HepG2 (cell line): ENCODE results near the gene PLCL1. TPM values are rescaled to one million over a fixed set of nuclear protein-coding genes. Genes with fewer than 3 reads are reported as not detected.

Experiments
- ATAC-seq: fragments of 200-7000 bp; cut with Tn5 transposase; 3 replicates; pipeline ENCODE4 v1.9.1; 2020; ENCODE audit warnings: mild to moderate bottlenecking, moderate library complexity
- BruUV-seq: library from RNA; stranded (reverse); fragments of 400-500 nt; replicated peaks from 2 replicates; lab custom pipeline; 2021; lab: Mats Ljungman, UMichigan
- CTCF ChIA-PET: fragments of 300-600 bp; formaldehyde crosslinking; extraction: SDS; loops from one replicate; lab custom pipeline; 2021; ENCODE audit warnings: low total read pairs, inconsistent platforms, low intra/inter-chr PET ratio; lab: Yijun Ruan, JAX
- POLR2A ChIA-PET: fragments of 350-600 bp; sonication (Branson Sonifier 250); formaldehyde crosslinking; loops from one replicate; lab custom pipeline; 2020; ENCODE audit warnings: antibody characterized with exemption, inconsistent platforms; lab: Yijun Ruan, JAX
- DNase-seq: peaks from one replicate; pipeline ENCODE4 v3.0.0-alpha.2; 2015; ENCODE audit warnings: low spot score
- FAIRE-seq: peaks from 3 replicates; lab custom pipeline; 2011; peaks lifted over from hg19 to GRCh38; lab: Jason Lieb, UNC
- H2AFZ ChIP-seq: one replicate; pipeline ENCODE4 v1.6.1; 2011; ENCODE audit warnings: low read length, inconsistent platforms
- H3K27ac ChIP-seq: fragments of 300-600 bp; 3 replicates; pipeline ENCODE4 v1.8.0; 2011; ENCODE audit warnings: mixed run types, mild to moderate bottlenecking, mixed read lengths, low read length, inconsistent platforms; ENCODE audit not compliant: insufficient read depth; ENCODE audit errors: extremely low read length
- H3K27me3 ChIP-seq, 2 experiments: fragments of 200-600 bp in 1 of 2; 2 replicates in 1 of 2; 3 replicates in 1 of 2; pipeline versions ENCODE4 v1.6.0 to v1.8.0; 2011; ENCODE audit warnings: low read length in 2 of 2, mild to moderate bottlenecking in 2 of 2, moderate library complexity in 2 of 2, inconsistent platforms in 1 of 2; ENCODE audit not compliant: insufficient read depth in 2 of 2, control insufficient read depth in 1 of 2
- H3K36me3 ChIP-seq, 2 experiments: fragments of 200-600 bp in 1 of 2; replicated peaks in 1 of 2; 2 replicates in 1 of 2; 3 replicates in 1 of 2; pipeline versions ENCODE4 v1.5.1 to v1.8.0; 2011; ENCODE audit warnings: low read length in 2 of 2, inconsistent platforms in 1 of 2; ENCODE audit not compliant: insufficient read depth in 2 of 2, control insufficient read depth in 1 of 2
- H3K4me1 ChIP-seq: 2 replicates; pipeline ENCODE4 v1.5.1; 2012; ENCODE audit warnings: low read length, inconsistent platforms; ENCODE audit not compliant: insufficient read depth
- H3K4me2 ChIP-seq: 2 replicates; pipeline ENCODE4 v1.6.0; 2011; ENCODE audit warnings: low read depth, low read length, inconsistent platforms
- H3K4me3 ChIP-seq, 3 experiments: fragments of 200-600 bp in 1 of 3; sonication (generic), shearing (Covaris generic) in 1 of 3; replicated peaks in 1 of 3; 2 replicates each; pipeline ENCODE4 v1.5.1; 2011 to 2016; ENCODE audit warnings: low read length in 3 of 3, inconsistent platforms in 2 of 3, low read depth in 2 of 3, mild to moderate bottlenecking in 2 of 3, control low read depth in 1 of 3, mixed read lengths in 1 of 3; ENCODE audit not compliant: insufficient read depth in 1 of 3
- H3K79me2 ChIP-seq: one replicate; pipeline ENCODE4 v1.6.1; 2011; ENCODE audit warnings: low read length, inconsistent platforms; ENCODE audit not compliant: insufficient read depth
- H3K9ac ChIP-seq: 2 replicates; pipeline ENCODE4 v1.6.0; 2011; ENCODE audit warnings: mild to moderate bottlenecking, low read depth, low read length, inconsistent platforms; ENCODE audit not compliant: insufficient read depth
- H3K9me3 ChIP-seq: 2 replicates; pipeline ENCODE4 v1.5.1; 2012; ENCODE audit warnings: mild to moderate bottlenecking, low read length
- H4K20me1 ChIP-seq: 2 replicates; pipeline ENCODE4 v1.6.0; 2011; ENCODE audit warnings: inconsistent platforms, mild to moderate bottlenecking, low read length, moderate library complexity; ENCODE audit not compliant: insufficient read depth
- AKNA ChIP-seq: sonication (generic); formaldehyde crosslinking; IDR thresholded peaks from 2 replicates; pipeline ENCODE4 v1.4.0; 2020; ENCODE audit warnings: missing genetic modification reagents, borderline replicate concordance
- CHD4 ChIP-seq: fragments of 200-600 bp; sonication (generic); IDR thresholded peaks from 2 replicates; pipeline ENCODE4 v1.7.0; 2017; ENCODE audit warnings: mild to moderate bottlenecking, low read length, borderline replicate concordance
- EZH2 ChIP-seq: conservative IDR thresholded peaks from 2 replicates; pipeline ENCODE4 v1.6.1; 2012; ENCODE audit warnings: mild to moderate bottlenecking, low read depth, low read length, moderate library complexity
- HOXA5 ChIP-seq: sonication (generic); formaldehyde crosslinking; IDR thresholded peaks from 2 replicates; pipeline ENCODE4 v1.4.0; 2020; ENCODE audit warnings: missing genetic modification reagents
- IRX3 ChIP-seq: sonication (generic); formaldehyde crosslinking; IDR thresholded peaks from 2 replicates; pipeline ENCODE4 v1.8.1; 2023; ENCODE audit warnings: mild to moderate bottlenecking, low read depth, missing genetic modification reagents, borderline replicate concordance
- MAZ ChIP-seq, 2 experiments: sonication (generic) in 1 of 2; formaldehyde crosslinking in 1 of 2; IDR thresholded peaks; 2 replicates each; pipeline versions ENCODE4 v1.5.0 to v1.6.1; 2012 to 2020; ENCODE audit warnings: low read depth in 2 of 2, mild to moderate bottlenecking in 2 of 2, borderline replicate concordance in 1 of 2, improper control_type of control experiment in 1 of 2, low read length in 1 of 2, missing genetic modification reagents in 1 of 2, moderate library complexity in 1 of 2
- POLR2A ChIP-seq, 2 experiments: IDR thresholded peaks; 2 replicates each; pipeline ENCODE4 v1.6.1; 2011; ENCODE audit warnings: low read depth in 2 of 2, low read length in 2 of 2, mild to moderate bottlenecking in 1 of 2, moderate library complexity in 1 of 2; ENCODE audit not compliant: insufficient read depth in 1 of 2
- RFXAP ChIP-seq: sonication (generic); formaldehyde crosslinking; IDR thresholded peaks from 2 replicates; pipeline ENCODE4 v1.4.0; 2020; ENCODE audit warnings: missing genetic modification reagents, borderline replicate concordance
- TCF7 ChIP-seq: sonication (generic); IDR thresholded peaks from 2 replicates; pipeline ENCODE4 v1.6.1; 2016; ENCODE audit warnings: antibody characterized with exemption, low read depth
- TRAFD1 ChIP-seq: sonication (generic); formaldehyde crosslinking; IDR thresholded peaks from 2 replicates; pipeline ENCODE4 v1.5.1; 2020; ENCODE audit warnings: missing genetic modification reagents, mild to moderate bottlenecking, borderline replicate concordance
- TRIM24 ChIP-seq: sonication (generic); formaldehyde crosslinking; IDR thresholded peaks from 2 replicates; pipeline ENCODE4 v1.8.0; 2022; ENCODE audit warnings: mild to moderate bottlenecking, missing genetic modification reagents
- ZFP36L2 ChIP-seq: sonication (generic); formaldehyde crosslinking; IDR thresholded peaks from 2 replicates; pipeline ENCODE4 v1.4.0; 2020; ENCODE audit warnings: missing genetic modification reagents
- ZFP41 ChIP-seq: sonication (generic); formaldehyde crosslinking; IDR thresholded peaks from 2 replicates; pipeline ENCODE4 v1.4.0; 2020; ENCODE audit warnings: mild to moderate bottlenecking, missing genetic modification reagents, borderline replicate concordance
- ZKSCAN5 ChIP-seq: sonication (generic); formaldehyde crosslinking; IDR thresholded peaks from 2 replicates; pipeline ENCODE4 v1.5.1; 2020; ENCODE audit warnings: mild to moderate bottlenecking, missing genetic modification reagents
- ZNF17 ChIP-seq: sonication (generic); formaldehyde crosslinking; IDR thresholded peaks from 2 replicates; pipeline ENCODE4 v1.5.0; 2020; ENCODE audit warnings: mild to moderate bottlenecking, missing genetic modification reagents
- ZNF234 ChIP-seq: sonication (generic); formaldehyde crosslinking; conservative IDR thresholded peaks from 2 replicates; pipeline ENCODE4 v1.5.1; 2020; ENCODE audit warnings: mild to moderate bottlenecking, missing genetic modification reagents
- ZNF441 ChIP-seq: sonication (generic); formaldehyde crosslinking; IDR thresholded peaks from 2 replicates; pipeline ENCODE4 v1.7.0; 2021; ENCODE audit warnings: missing genetic modification reagents, borderline replicate concordance
- ZNF550 ChIP-seq: sonication (generic); formaldehyde crosslinking; IDR thresholded peaks from 2 replicates; pipeline ENCODE4 v1.4.0; 2020; ENCODE audit warnings: mild to moderate bottlenecking, missing genetic modification reagents, borderline replicate concordance
- WGBS: methylation state at CpG from one replicate; pipeline ENCODE4 v1.1.6; 2017; ENCODE audit warnings: low lambda C conversion rate; 5-methylcytosine and 5-hydroxymethylcytosine counted together
- in situ Hi-C: cut with HindIII; loops from 2 replicates; pipeline ENCODE4 v1.10.0; 2017; ENCODE audit warnings: low pct_unique_long_range_greater_than_20kb; ENCODE audit not compliant: extremely low pct_ligation_motif_present
- intact Hi-C: fragments of 100-400 bp; cut with micrococcal nuclease; formaldehyde crosslinking; loops from one replicate; pipeline ENCODE4 v1.10.0; 2022; ENCODE audit not compliant: unreplicated experiment
- polyA plus RNA-seq, 8 experiments: library from polyadenylated mRNA; depleted of rRNA in 3 of 8; stranded (reverse) in 7 of 8; unstranded in 1 of 8; fragments of >200 nt; fragmentation: Illumina TruSeq in 4 of 8; extraction: Trizol in 4 of 8; gene quantifications; 2 replicates each; pipeline versions ENCODE4 v1.2.1 to v1.2.3, GENCODE V29; 2011 to 2016; ENCODE audit warnings: low read depth in 4 of 8, missing spikeins in 1 of 8, mixed read lengths in 1 of 8; ENCODE audit not compliant: insufficient read depth in 1 of 8
- total RNA-seq, 5 experiments: library from RNA; depleted of rRNA; stranded (reverse); fragments of >200 nt; fragmentation: Illumina TruSeq; extraction: Trizol; gene quantifications; 2 replicates each; pipeline ENCODE4 v1.2.3, GENCODE V29; 2016; ENCODE audit warnings: low read depth in 1 of 5

Gene PLCL1
- total and polyA plus RNA-seq, 2 of the 13 experiments (the other 11 are each of a cell fraction or from before 2014, with no cell fraction given) = not detected

- CTCF ChIA-PET = no interaction called here
- H3K27ac ChIP-seq = no peak overlapping the region
- no peak for ATAC-seq
- no peaks in the 10 kb centered on the region; the same call in 1 of the 2 replicates for H3K4me1 ChIP-seq
- no peaks in the 10 kb centered on the region for H3K79me2 ChIP-seq
- in situ Hi-C loops = no loop called here
- H3K36me3 ChIP-seq = no peaks in the 10 kb centered on the region
- no peak overlapping the region for H3K4me2 ChIP-seq
- POLR2A ChIA-PET = no interaction called here
- H3K27me3 ChIP-seq = no peaks in the 10 kb centered on the region
- no peak for DNase-seq
- no peak overlapping the region for H3K9ac ChIP-seq
- no peak overlapping the region for H3K4me3 ChIP-seq
- no TSS peak for BruUV-seq
- WGBS = 7% methylated on average over 3 of the region's 3 CpGs
- no peak for FAIRE-seq
- no peaks in the 10 kb centered on the region for H4K20me1 ChIP-seq
- no peaks in the 10 kb centered on the region for H3K9me3 ChIP-seq
- intact Hi-C loops = no loop called here
- no peak overlapping the region for H2AFZ ChIP-seq
- TF ChIP-seq HOXA5 (CRISPR knock-in tag) (no peak), RFXAP (no peak), ZNF550 (CRISPR knock-in tag) (no peak), TRIM24 (no peak), CHD4 (no peak), MAZ (IDR thresholded peaks at IDR 0.05; ENCODE audit: borderline replicate concordance, low read depth, low read length) (no peak), MAZ (CRISPR knock-in tag; IDR thresholded peaks at IDR 0.05; ENCODE audit: low read depth) (no peak), TCF7 (no peak), TRAFD1 (CRISPR knock-in tag) (no peak), ZNF17 (CRISPR knock-in tag) (no peak), ZNF234 (CRISPR knock-in tag) (no peak), IRX3 (no peak), ZNF441 (CRISPR knock-in tag) (no peak), AKNA (CRISPR knock-in tag) (no peak), ZKSCAN5 (CRISPR knock-in tag) (no peak), EZH2 (no peak), POLR2A (IDR thresholded peaks at IDR 0.05; ENCODE audit: insufficient read depth in 1 of 2, low read depth in 2 of 2, low read length in 2 of 2) (no peak), ZFP36L2 (CRISPR knock-in tag) (no peak), ZFP41 (CRISPR knock-in tag) (no peak)
Observed at GRCh38 chr2:198097630-198098029, 293.2 kb downstream of the PLCL1 start.
